Right lung (tissue), 5 donors: Measurements from ENCODE around the gene CDKN2AIPNL. TPM values are rescaled to one million over a fixed set of nuclear protein-coding genes. Genes with fewer than 3 reads are reported as not detected.

Experiments used
- polyA plus RNA-seq, 5 donors: library from polyadenylated mRNA; unstranded; fragments of 120-200 nt; gene quantifications; one replicate each; pipeline versions ENCODE4 v1.2.1 to v1.2.3, GENCODE V29; 2013; ENCODE audit warnings: inconsistent platforms in 1 of 5, low replicate concordance in 1 of 5; ENCODE audit not compliant: insufficient read length in 5 of 5, insufficient read depth in 1 of 5

CDKN2AIPNL gene
- polyA plus RNA-seq, 5 donors: 25.8 to 28.7 (median 26.3) TPM

Other genes starting within 250 kb of the CDKN2AIPNL start
- 100 to 1,000 TPM; 538 to 706 (median 552) TPM for gene SKP1, start 234.9 kb downstream of the CDKN2AIPNL start, polyA plus RNA-seq
- gene PPP2CA, start 185.8 kb downstream of the CDKN2AIPNL start, polyA plus RNA-seq: 100 to 1,000 TPM; 137 to 173 (median 147) TPM
- 1 to 10 TPM; 5.1 to 7.0 (median 5.8) TPM for gene CDKL3, start 44.7 kb downstream of the CDKN2AIPNL start, polyA plus RNA-seq
- gene UBE2B, start 40.3 kb downstream of the CDKN2AIPNL start, polyA plus RNA-seq: 100 to 1,000 TPM; 111 to 154 (median 126) TPM
- gene JADE2, start 113.8 kb upstream of the CDKN2AIPNL start, polyA plus RNA-seq: 10 to 100 TPM; 13.5 to 18.8 (median 15.8) TPM
- gene SAR1B, start 220.9 kb upstream of the CDKN2AIPNL start, polyA plus RNA-seq: 10 to 100 TPM; 27.1 to 31.9 (median 28.5) TPM
- gene SEC24A, start 236.9 kb upstream of the CDKN2AIPNL start, polyA plus RNA-seq: 10 to 100 TPM; 15.7 to 23.7 (median 20.6) TPM